Ishikawa (cell line): ENCODE results near the gene ARID4A.

Experiments
- EP300 ChIP-seq: IDR thresholded peaks from 2 replicates; pipeline ENCODE4 v1.6.1; 2012; ENCODE audit warnings: borderline replicate concordance
- MAX ChIP-seq: IDR thresholded peaks from 2 replicates; pipeline ENCODE4 v1.6.1; 2012
- RAD21 ChIP-seq: IDR thresholded peaks from 2 replicates; pipeline ENCODE4 v1.6.1; 2012; ENCODE audit warnings: low read depth
- TAF1 ChIP-seq: IDR thresholded peaks from 2 replicates; pipeline ENCODE4 v1.6.1; 2012; ENCODE audit warnings: low read depth, mild to moderate bottlenecking

GRCh38 chr14:58395812-58396788 lies 97.7 kb downstream of the ARID4A start, which contains the start of gene TOMM20L:
- peak; percentile 37; the same call in 1 of the 2 replicates for TF ChIP-seq RAD21
- TF ChIP-seq TAF1, result no peak
- peak; percentile 93 for TF ChIP-seq MAX
- TF ChIP-seq EP300, result no peak
